PC-3 (cell line): ENCODE results near the gene CACNA1B. TPM values are rescaled to one million over a fixed set of nuclear protein-coding genes. Genes with fewer than 3 reads are reported as not detected.
"Not testable (repeated sequence)": the region's sequence is repeated elsewhere in the genome, so short reads cannot be mapped to it uniquely, and the experiment has no call there.

Source experiments
- ATAC-seq: fragments of 200-7000 bp; cut with Tn5 transposase; 2 replicates; pipeline ENCODE4 v1.9.1; 2020; ENCODE audit warnings: mild to moderate bottlenecking, moderate library complexity
- BruUV-seq: library from RNA; stranded (reverse); fragments of 400-500 nt; replicated peaks from 2 replicates; lab custom pipeline; 2021; lab: Mats Ljungman, UMichigan
- CTCF ChIA-PET: fragments of 300-600 bp; sonication (Branson Sonifier 250); formaldehyde crosslinking; loops from one replicate; lab custom pipeline; 2022; ENCODE audit warnings: antibody characterized with exemption; lab: Charles Lee
- POLR2A ChIA-PET: fragments of 300-600 bp; sonication (Branson Sonifier 250); formaldehyde crosslinking; loops from one replicate; lab custom pipeline; 2022; ENCODE audit warnings: antibody characterized with exemption; ENCODE audit not compliant: unreplicated experiment; lab: Charles Lee
- DNase-seq: peaks from one replicate; pipeline ENCODE4 v3.0.0-alpha.2; 2015
- H2AFZ ChIP-seq: fragments of 300-600 bp; sonication (generic); 2 replicates; pipeline ENCODE4 v1.6.0; 2016; ENCODE audit warnings: antibody characterized with exemption, low read length
- H3F3A ChIP-seq: fragments of 300-600 bp; sonication (generic); one replicate; pipeline ENCODE4 v1.6.0; 2017; ENCODE audit warnings: antibody characterized with exemption, low read length, control low read depth, mild to moderate bottlenecking; ENCODE audit not compliant: unreplicated experiment
- H3K27ac ChIP-seq: fragments of 300-600 bp; sonication (generic); 2 replicates; pipeline ENCODE4 v1.5.1; 2016; ENCODE audit warnings: mild to moderate bottlenecking, low read length
- H3K27me3 ChIP-seq: fragments of 300-600 bp; sonication (generic); 2 replicates; pipeline ENCODE4 v1.6.1; 2016; ENCODE audit warnings: low read length, mixed read lengths
- H3K36me3 ChIP-seq: fragments of 300-600 bp; sonication (generic); 2 replicates; pipeline ENCODE4 v1.6.1; 2016; ENCODE audit warnings: low read depth, mixed run types, low read length, mixed read lengths
- H3K4me1 ChIP-seq: fragments of 300-600 bp; sonication (generic); 2 replicates; pipeline ENCODE4 v1.5.1; 2016; ENCODE audit warnings: low read length; ENCODE audit not compliant: insufficient read depth
- H3K4me2 ChIP-seq: fragments of 300-600 bp; sonication (generic); 2 replicates; pipeline ENCODE4 v1.6.0; 2016; ENCODE audit warnings: low read length
- H3K4me3 ChIP-seq: fragments of 300-600 bp; sonication (generic); 2 replicates; pipeline ENCODE4 v1.5.1; 2016; ENCODE audit warnings: mild to moderate bottlenecking, low read length, mixed read lengths
- H3K79me2 ChIP-seq: fragments of 300-600 bp; sonication (generic); 2 replicates; pipeline ENCODE4 v1.6.1; 2017; ENCODE audit warnings: low read length, mixed read lengths
- H3K9ac ChIP-seq: fragments of 300-600 bp; sonication (generic); 2 replicates; pipeline ENCODE4 v1.6.0; 2016; ENCODE audit warnings: mild to moderate bottlenecking, low read length
- H3K9me2 ChIP-seq: fragments of 300-600 bp; sonication (generic); replicated peaks from 2 replicates; pipeline ENCODE4 v1.6.1; 2016; ENCODE audit warnings: mixed run types, low read length, mixed read lengths
- H3K9me3 ChIP-seq: fragments of 300-600 bp; sonication (generic); 2 replicates; pipeline ENCODE4 v1.6.1; 2016; ENCODE audit warnings: low read length, mixed read lengths
- H4K20me1 ChIP-seq: fragments of 300-600 bp; sonication (generic); 2 replicates; pipeline ENCODE4 v1.6.1; 2016; ENCODE audit warnings: low read length, mixed read lengths
- intact Hi-C: fragments of 100-400 bp; cut with micrococcal nuclease; formaldehyde crosslinking; loops from 2 replicates; pipeline ENCODE4 v1.9.0; 2023
- total RNA-seq: library from RNA; depleted of rRNA; stranded (reverse); fragments of >200 nt; gene quantifications from 2 replicates; pipeline ENCODE4 v1.2.3, GENCODE V29; 2014

CACNA1B gene
- total RNA-seq, 1 experiment from 2014 or later = not detected

DNA sequence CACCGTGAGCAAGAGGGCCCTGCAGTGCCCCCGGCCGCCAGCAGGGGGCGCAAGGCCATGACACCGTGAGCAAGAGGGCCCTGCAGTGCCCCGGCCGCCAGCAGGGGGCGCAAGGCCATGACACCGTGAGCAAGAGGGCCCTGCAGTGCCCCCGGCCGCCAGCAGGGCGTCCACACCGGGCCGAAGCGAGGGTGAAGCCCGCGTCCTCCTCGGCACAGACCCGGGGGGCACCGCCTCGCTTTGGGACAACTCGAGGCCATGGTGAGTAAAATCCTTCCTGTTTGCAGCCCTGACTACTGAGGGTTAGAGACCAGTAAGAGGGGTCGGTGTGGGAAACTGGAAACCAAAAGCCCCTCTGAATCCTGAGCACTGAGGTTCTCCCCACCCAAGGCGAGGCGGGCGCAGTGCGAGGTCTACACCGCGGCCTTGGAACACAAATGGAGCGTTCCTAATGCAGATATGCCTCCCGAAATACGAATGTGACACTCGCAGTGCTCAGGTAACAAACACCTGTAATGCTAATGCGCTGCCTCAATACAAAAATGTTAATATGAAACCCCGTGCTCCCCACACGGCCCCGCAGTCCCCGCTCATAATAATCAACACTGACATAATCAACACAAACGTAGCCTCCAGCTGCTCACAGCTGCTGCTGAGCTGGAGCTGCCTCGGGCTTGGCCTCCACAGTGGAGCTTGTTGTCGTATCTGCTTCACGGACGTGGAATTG lies 249.4 kb downstream of the CACNA1B start:
- POLR2A ChIA-PET, H3K4me1 ChIP-seq, H3F3A ChIP-seq, H3K4me3 ChIP-seq, H2AFZ ChIP-seq, H3K9ac ChIP-seq, H3K36me3 ChIP-seq, DNase-seq, intact Hi-C loops, H3K27ac ChIP-seq, BruUV-seq, ATAC-seq, H4K20me1 ChIP-seq, H3K9me3 ChIP-seq, H3K27me3 ChIP-seq, CTCF ChIA-PET, H3K79me2 ChIP-seq, H3K9me2 ChIP-seq, H3K4me2 ChIP-seq: not testable (repeated sequence)

DNA sequence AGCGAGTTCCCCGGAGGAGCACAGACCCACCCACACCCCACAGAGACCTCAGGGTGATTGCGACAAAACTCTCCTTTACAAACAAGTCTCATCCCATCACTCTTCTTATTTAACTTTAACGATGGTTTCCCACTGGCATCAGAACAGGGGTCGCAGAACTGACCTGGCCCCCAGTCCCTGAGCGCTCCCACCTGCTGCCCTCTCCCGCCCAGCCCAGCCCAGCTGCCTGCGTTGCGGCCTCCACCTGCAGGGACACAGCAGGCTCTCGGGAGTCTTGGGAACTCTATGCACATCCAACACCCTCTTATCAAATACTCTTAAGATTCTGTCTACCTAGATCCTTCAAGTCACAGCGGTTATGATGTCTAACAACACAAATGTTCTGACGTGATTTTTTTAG lies 250.4 kb downstream of the CACNA1B start:
- H3K27me3 ChIP-seq, DNase-seq, H3K9ac ChIP-seq, H3K36me3 ChIP-seq, H3K4me2 ChIP-seq, H3K4me1 ChIP-seq, H3K27ac ChIP-seq, H4K20me1 ChIP-seq, H3K9me2 ChIP-seq, H3K9me3 ChIP-seq, intact Hi-C loops, ATAC-seq, H3K4me3 ChIP-seq, BruUV-seq, POLR2A ChIA-PET, H2AFZ ChIP-seq, CTCF ChIA-PET, H3K79me2 ChIP-seq, H3F3A ChIP-seq: not testable (repeated sequence)

DNA sequence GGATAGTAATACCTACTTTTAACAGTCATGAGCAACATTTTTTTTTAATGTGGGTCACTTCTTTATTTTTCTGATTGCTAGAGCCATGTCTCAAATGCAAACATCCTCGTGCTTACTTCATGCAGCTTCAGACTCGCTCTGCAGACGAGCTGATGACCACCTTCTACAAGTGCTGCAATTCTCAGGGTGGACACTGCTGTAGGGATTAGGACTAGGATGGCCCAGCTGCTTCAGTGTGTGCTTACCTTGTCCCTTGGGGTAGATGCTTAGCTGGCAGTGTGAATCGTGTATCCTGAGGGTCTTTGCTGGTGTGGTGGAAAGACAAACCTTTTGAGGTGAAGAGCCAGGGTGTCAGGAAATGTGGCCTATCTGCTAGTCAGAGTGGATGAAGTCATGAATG lies 251.7 kb downstream of the CACNA1B start:
- H3K79me2 ChIP-seq, H3K4me3 ChIP-seq, H3K27me3 ChIP-seq, H3K4me1 ChIP-seq, H3K9me3 ChIP-seq, DNase-seq, H3K36me3 ChIP-seq, POLR2A ChIA-PET, BruUV-seq, H3K4me2 ChIP-seq, H3K9me2 ChIP-seq, H3K27ac ChIP-seq, ATAC-seq, intact Hi-C loops, H4K20me1 ChIP-seq, CTCF ChIA-PET, H2AFZ ChIP-seq, H3K9ac ChIP-seq, H3F3A ChIP-seq: not testable (repeated sequence)

- CTCF ChIA-PET, H3K36me3 ChIP-seq, ATAC-seq, H3F3A ChIP-seq, H3K9ac ChIP-seq, H3K4me3 ChIP-seq, H2AFZ ChIP-seq, H3K4me1 ChIP-seq, H3K9me3 ChIP-seq, H4K20me1 ChIP-seq, H3K79me2 ChIP-seq, POLR2A ChIA-PET, intact Hi-C loops, H3K4me2 ChIP-seq, DNase-seq, H3K27me3 ChIP-seq, H3K9me2 ChIP-seq, H3K27ac ChIP-seq, BruUV-seq: not testable (repeated sequence)
Observed at GRCh38 chr9:138132946-138133705, 255.5 kb downstream of the CACNA1B start.

- H3K9me2 ChIP-seq, H3K4me1 ChIP-seq, BruUV-seq, H2AFZ ChIP-seq, intact Hi-C loops, H3K9ac ChIP-seq, H4K20me1 ChIP-seq, H3K4me2 ChIP-seq, H3K79me2 ChIP-seq, H3K9me3 ChIP-seq, H3K36me3 ChIP-seq, ATAC-seq, DNase-seq, H3K27ac ChIP-seq, H3K27me3 ChIP-seq, H3K4me3 ChIP-seq, POLR2A ChIA-PET, CTCF ChIA-PET, H3F3A ChIP-seq: not testable (repeated sequence)
Observed at GRCh38 chr9:138134581-138134980, 257.0 kb downstream of the CACNA1B start.

DNA sequence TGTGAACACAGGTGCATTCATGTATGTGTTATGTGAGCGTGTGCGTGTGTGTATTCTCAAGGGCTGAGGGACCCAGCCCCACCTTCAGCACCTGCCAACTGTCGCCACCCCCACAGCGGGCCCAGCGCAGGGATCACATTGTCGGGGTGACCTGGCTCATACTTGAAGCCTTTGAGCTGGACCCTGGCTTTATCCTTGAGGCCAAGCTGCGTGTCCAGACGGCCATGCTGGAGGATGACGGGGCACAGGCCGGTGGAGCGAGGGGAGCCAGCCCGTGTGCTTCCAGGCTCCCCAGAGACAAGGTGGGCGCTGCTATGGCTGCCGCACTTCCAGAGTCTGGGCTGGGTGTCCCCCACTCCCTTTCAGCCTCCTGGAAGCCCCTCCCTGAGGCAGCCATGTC lies 261.5 kb downstream of the CACNA1B start:
- ATAC-seq, H2AFZ ChIP-seq, CTCF ChIA-PET, H3K4me2 ChIP-seq, BruUV-seq, H3F3A ChIP-seq, H3K4me3 ChIP-seq, POLR2A ChIA-PET, H3K9me2 ChIP-seq, H3K36me3 ChIP-seq, H3K9me3 ChIP-seq, H3K9ac ChIP-seq, H3K79me2 ChIP-seq, H3K4me1 ChIP-seq, DNase-seq, H3K27me3 ChIP-seq, intact Hi-C loops, H3K27ac ChIP-seq, H4K20me1 ChIP-seq: not testable (repeated sequence)
